ENCODE results near the gene AQP3. TPM values are rescaled to one million over a fixed set of nuclear protein-coding genes. Genes with fewer than 3 reads are reported as not detected.
A peak's percentile ranks its signal among the peaks of the same experiment; 100 is the strongest.
"Not testable (repeated sequence)": the region's sequence is repeated elsewhere in the genome, so short reads cannot be mapped to it uniquely, and the experiment has no call there.

AQP3 gene
- total and polyA plus RNA-seq, 2 of the 13 experiments (the other 11 are each of a cell fraction or from before 2014, with no cell fraction given) = 1.4 to 5.5 TPM

GRCh38 chr9:33493819-33494218 lies 46.4 kb upstream of the AQP3 start:
- H3K4me2 ChIP-seq (ENCODE audit: low read depth, low read length) = not testable (repeated sequence)

GRCh38 chr9:33489066-33489465 lies 41.7 kb upstream of the AQP3 start:
- in situ Hi-C loops (cut with HindIII; ENCODE audit: extremely low pct_ligation_motif_present, low pct_unique_long_range_greater_than_20kb) = no loop called here
- Histone ChIP-seq H3K36me3 (replicated peaks in 1 of 2; ENCODE audit: control insufficient read depth in 1 of 2, insufficient read depth in 2 of 2, low read length in 2 of 2) (no peaks in the 10 kb centered on the region), H4K20me1 (ENCODE audit: insufficient read depth, low read length) (no peaks in the 10 kb centered on the region), H3K27ac (ENCODE audit: extremely low read length, insufficient read depth, low read length) (no peak overlapping the region), H2AFZ (ENCODE audit: low read length) (no peak overlapping the region), H3K4me1 (ENCODE audit: insufficient read depth, low read length) (no peaks in the 10 kb centered on the region), H3K4me3 (replicated peaks in 1 of 3; ENCODE audit: insufficient read depth in 1 of 3, low read depth in 2 of 3, low read length in 3 of 3) (no peak overlapping the region), H3K79me2 (ENCODE audit: insufficient read depth, low read length) (no peaks in the 10 kb centered on the region), H3K9me3 (ENCODE audit: low read length) (no peaks in the 10 kb centered on the region), H3K9ac (ENCODE audit: insufficient read depth, low read depth, low read length) (no peak overlapping the region), H3K27me3 (ENCODE audit: control insufficient read depth in 1 of 2, insufficient read depth in 2 of 2, low read length in 2 of 2) (no peaks in the 10 kb centered on the region), H3K4me2 (ENCODE audit: low read depth, low read length) (no peak overlapping the region)
- WGBS (ENCODE audit: low lambda C conversion rate) = 5% methylated on average over 2 of the region's 2 CpGs
- ChIA-PET CTCF (ENCODE audit: low intra/inter-chr PET ratio, low total read pairs) (no interaction called here), POLR2A (no interaction called here)
- ATAC-seq = no peak
- FAIRE-seq = no peak
- no TSS peak for BruUV-seq (replicated peaks)
- intact Hi-C loops (cut with micrococcal nuclease; ENCODE audit: unreplicated experiment) = no loop called here
- DNase-seq (ENCODE audit: low spot score) = no peak
- TF ChIP-seq PATZ1 (CRISPR knock-in tag; IDR thresholded peaks at IDR 0.05) (no peak), FOXP4 (CRISPR knock-in tag; IDR thresholded peaks at IDR 0.05) (no peak), TCF7 (IDR thresholded peaks at IDR 0.05; ENCODE audit: low read depth) (no peak), SUZ12 (IDR thresholded peaks at IDR 0.05; ENCODE audit: low read depth, low read length) (no peak), ZC3H13 (CRISPR knock-in tag; IDR thresholded peaks at IDR 0.05) (no peak), MLXIP (CRISPR knock-in tag; IDR thresholded peaks at IDR 0.05; ENCODE audit: borderline replicate concordance) (no peak), NBN (conservative IDR thresholded peaks at IDR 0.05) (no peak), NFE2L2 (IDR thresholded peaks at IDR 0.05; ENCODE audit: low read length) (no peak), CENPX (CRISPR knock-in tag; IDR thresholded peaks at IDR 0.05) (no peak), ATF5 (CRISPR knock-in tag; IDR thresholded peaks at IDR 0.05; ENCODE audit: low read depth) (no peak)

More at GRCh38 chr9:33493819-33494218, 46.4 kb upstream of the AQP3 start:
- H3K27ac ChIP-seq (ENCODE audit: extremely low read length, insufficient read depth, low read length); H3K79me2 ChIP-seq (ENCODE audit: insufficient read depth, low read length); ATAC-seq; H3K9me3 ChIP-seq (ENCODE audit: low read length); in situ Hi-C loops (cut with HindIII; ENCODE audit: extremely low pct_ligation_motif_present, low pct_unique_long_range_greater_than_20kb); H3K4me3 ChIP-seq (replicated peaks in 1 of 3; ENCODE audit: insufficient read depth in 1 of 3, low read depth in 2 of 3, low read length in 3 of 3); H4K20me1 ChIP-seq (ENCODE audit: insufficient read depth, low read length); intact Hi-C loops (cut with micrococcal nuclease; ENCODE audit: unreplicated experiment); H3K4me1 ChIP-seq (ENCODE audit: insufficient read depth, low read length); BruUV-seq (replicated peaks); H3K36me3 ChIP-seq (replicated peaks in 1 of 2; ENCODE audit: control insufficient read depth in 1 of 2, insufficient read depth in 2 of 2, low read length in 2 of 2); POLR2A ChIA-PET; H3K9ac ChIP-seq (ENCODE audit: insufficient read depth, low read depth, low read length); H2AFZ ChIP-seq (ENCODE audit: low read length); DNase-seq (ENCODE audit: low spot score); CTCF ChIA-PET (ENCODE audit: low intra/inter-chr PET ratio, low total read pairs); H3K27me3 ChIP-seq (ENCODE audit: control insufficient read depth in 1 of 2, insufficient read depth in 2 of 2, low read length in 2 of 2); FAIRE-seq: not testable (repeated sequence)
- 3% methylated on average over 2 of the region's 2 CpGs for WGBS (ENCODE audit: low lambda C conversion rate)
- peak; percentile 15; the same call in 1 of the 2 replicates for TF ChIP-seq RAD51 (IDR thresholded peaks at IDR 0.05; ENCODE audit: borderline replicate concordance)

Data from HepG2 (cell line).